ENCODE data around the gene SNPH. TPM values are rescaled to one million over a fixed set of nuclear protein-coding genes. Genes with fewer than 3 reads are reported as not detected.

Gene SNPH
- total RNA-seq, 1 donor: 9.4 TPM

- Histone ChIP-seq H3K79me2 (ENCODE audit: insufficient read depth, low read length) (no peaks in the 10 kb centered on the region), H3K27ac (ENCODE audit: low read depth, low read length) (no peak overlapping the region), H3K4me1 (ENCODE audit: insufficient read depth, low read length) (peaks cover 11% of the 10 kb centered on the region), H3K4me2 (ENCODE audit: insufficient read depth, low read length) (no peak overlapping the region), H3K36me3 (ENCODE audit: insufficient read depth, low read length) (peaks cover 6% of the 10 kb centered on the region), H3K9me3 (ENCODE audit: low read depth, low read length) (no peaks in the 10 kb centered on the region), H4K20me1 (ENCODE audit: insufficient read depth, low read length) (no peaks in the 10 kb centered on the region), H3K4me3 (ENCODE audit: insufficient read depth, low read length) (no peak overlapping the region), H2AFZ (ENCODE audit: low read length) (no peak overlapping the region), H3K27me3 (ENCODE audit: insufficient read depth, low read length) (no peaks in the 10 kb centered on the region)
- peak; percentile 59 for DNase-seq (ENCODE audit: insufficient read length, low spot score, missing footprints)
- no peak for TF ChIP-seq CTCF (IDR thresholded peaks at IDR 0.05; ENCODE audit: extremely low read depth, low read depth, low read length)
Observed at GRCh38 chr20:1304710-1305515, 38.8 kb downstream of the SNPH start.

GRCh38 chr20:1305712-1306111 lies 39.6 kb downstream of the SNPH start:
- TF ChIP-seq CTCF (IDR thresholded peaks at IDR 0.05; ENCODE audit: extremely low read depth, low read depth, low read length): no peak

GRCh38 chr20:1306316-1307135 lies 40.4 kb downstream of the SNPH start:
- Histone ChIP-seq H2AFZ (ENCODE audit: low read length) (no peak overlapping the region), H3K36me3 (ENCODE audit: insufficient read depth, low read length) (peaks cover 6% of the 10 kb centered on the region), H3K79me2 (ENCODE audit: insufficient read depth, low read length) (no peaks in the 10 kb centered on the region), H3K27ac (ENCODE audit: low read depth, low read length) (no peak overlapping the region), H3K9me3 (ENCODE audit: low read depth, low read length) (no peaks in the 10 kb centered on the region), H3K4me2 (ENCODE audit: insufficient read depth, low read length) (no peak overlapping the region), H4K20me1 (ENCODE audit: insufficient read depth, low read length) (no peaks in the 10 kb centered on the region), H3K27me3 (ENCODE audit: insufficient read depth, low read length) (no peaks in the 10 kb centered on the region), H3K4me1 (ENCODE audit: insufficient read depth, low read length) (peaks cover 3% of the 10 kb centered on the region), H3K4me3 (ENCODE audit: insufficient read depth, low read length) (no peak overlapping the region)
- DNase-seq (ENCODE audit: insufficient read length, low spot score, missing footprints): peak; percentile 57
- TF ChIP-seq CTCF (IDR thresholded peaks at IDR 0.05; ENCODE audit: extremely low read depth, low read depth, low read length): no peak

More at GRCh38 chr20:1305712-1306111, 39.6 kb downstream of the SNPH start:
- Histone ChIP-seq H3K27ac (ENCODE audit: low read depth, low read length) (no peak overlapping the region), H2AFZ (ENCODE audit: low read length) (no peak overlapping the region), H3K4me2 (ENCODE audit: insufficient read depth, low read length) (no peak overlapping the region), H4K20me1 (ENCODE audit: insufficient read depth, low read length) (no peaks in the 10 kb centered on the region), H3K4me1 (ENCODE audit: insufficient read depth, low read length) (peaks cover 8% of the 10 kb centered on the region), H3K4me3 (ENCODE audit: insufficient read depth, low read length) (no peak overlapping the region), H3K9me3 (ENCODE audit: low read depth, low read length) (no peaks in the 10 kb centered on the region), H3K36me3 (ENCODE audit: insufficient read depth, low read length) (peaks cover 6% of the 10 kb centered on the region), H3K27me3 (ENCODE audit: insufficient read depth, low read length) (no peaks in the 10 kb centered on the region), H3K79me2 (ENCODE audit: insufficient read depth, low read length) (no peaks in the 10 kb centered on the region)
- peak; percentile 42 for DNase-seq (ENCODE audit: insufficient read length, low spot score, missing footprints)

- no peak overlapping the region for H2AFZ ChIP-seq (ENCODE audit: low read length)
Observed at GRCh38 chr20:1307171-1307570, 41.1 kb downstream of the SNPH start.

More at GRCh38 chr20:1307171-1307570, 41.1 kb downstream of the SNPH start:
- Histone ChIP-seq H4K20me1 (ENCODE audit: insufficient read depth, low read length) (no peaks in the 10 kb centered on the region), H3K79me2 (ENCODE audit: insufficient read depth, low read length) (no peaks in the 10 kb centered on the region), H3K4me3 (ENCODE audit: insufficient read depth, low read length) (no peak overlapping the region), H3K27me3 (ENCODE audit: insufficient read depth, low read length) (no peaks in the 10 kb centered on the region), H3K4me1 (ENCODE audit: insufficient read depth, low read length) (peaks cover 3% of the 10 kb centered on the region), H3K27ac (ENCODE audit: low read depth, low read length) (no peak overlapping the region), H3K4me2 (ENCODE audit: insufficient read depth, low read length) (no peak overlapping the region), H3K36me3 (ENCODE audit: insufficient read depth, low read length) (peaks cover 6% of the 10 kb centered on the region), H3K9me3 (ENCODE audit: low read depth, low read length) (no peaks in the 10 kb centered on the region)
- peak; percentile 57 for DNase-seq (ENCODE audit: insufficient read length, low spot score, missing footprints)
- TF ChIP-seq CTCF (IDR thresholded peaks at IDR 0.05; ENCODE audit: extremely low read depth, low read depth, low read length): no peak

Measured in osteoblast (primary cell).